ENCODE measurements around the gene PAX5.

The PAX5 gene

DNA sequence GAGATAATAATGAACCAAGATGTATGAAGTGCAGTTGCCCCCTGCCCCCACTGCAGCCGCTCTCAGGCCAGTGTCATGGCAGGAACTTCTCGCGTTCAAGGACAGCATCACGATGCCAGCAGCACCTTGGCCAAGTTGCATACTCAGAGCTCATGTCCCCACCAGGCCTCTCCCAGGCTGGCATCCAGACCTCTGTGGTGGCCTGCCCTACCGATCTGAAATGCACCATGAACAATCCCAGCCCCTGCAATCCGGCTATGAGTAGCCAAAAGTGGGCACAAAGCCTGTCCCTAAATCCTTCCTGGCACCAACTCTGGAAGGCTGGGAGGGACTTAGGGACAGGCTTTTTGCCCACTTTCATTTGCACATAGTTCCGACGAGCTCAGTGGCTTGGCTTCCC, 140.9 kb downstream of the PAX5 start:
- H4K20me1 ChIP-seq (ENCODE audit: control insufficient read depth, insufficient read depth, low read depth, low read length), result peaks cover 17% of the 10 kb centered on the region
- no peaks in the 10 kb centered on the region for H3K27me3 ChIP-seq (ENCODE audit: control insufficient read depth, low read length)

DNA sequence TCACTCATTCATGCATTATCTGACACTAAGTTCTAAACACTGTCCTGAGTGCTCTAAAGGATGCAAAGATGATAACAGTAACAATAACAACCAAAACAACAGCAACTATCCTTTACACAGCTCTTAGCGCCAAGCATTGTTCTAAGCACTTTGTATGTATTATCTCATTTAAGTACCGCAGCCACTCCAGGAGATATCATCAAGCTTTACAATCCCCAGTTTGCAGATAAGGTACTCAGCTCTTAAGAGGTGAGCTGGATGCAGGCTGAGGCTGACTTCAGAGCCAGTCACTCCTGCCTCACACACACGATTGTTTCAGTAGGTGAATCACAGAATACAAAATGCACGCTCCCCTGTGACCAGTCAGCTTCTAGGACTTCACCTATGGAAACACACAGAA, 141.8 kb downstream of the PAX5 start:
- Histone ChIP-seq H3K27ac (ENCODE audit: low read depth, low read length) (no peak overlapping the region), H3K9me2 (replicated peaks; ENCODE audit: control insufficient read depth, low read length) (no peaks in the 10 kb centered on the region), H3K4me1 (ENCODE audit: control insufficient read depth, low read length) (no peaks in the 10 kb centered on the region), H3K4me3 (ENCODE audit: low read length) (no peak overlapping the region), H3K9me3 (ENCODE audit: control insufficient read depth, insufficient read depth, low read length) (no peaks in the 10 kb centered on the region), H3K36me3 (ENCODE audit: control insufficient read depth, low read length) (peaks cover 96% of the 10 kb centered on the region), H3K27me3 (ENCODE audit: control insufficient read depth, low read length) (no peaks in the 10 kb centered on the region), H3F3A (ENCODE audit: control insufficient read depth, insufficient read depth) (peaks cover 2% of the 10 kb centered on the region; the same call in 1 of the 2 replicates), H3K79me2 (ENCODE audit: control insufficient read depth, low read length) (peaks cover 83% of the 10 kb centered on the region), H4K20me1 (ENCODE audit: control insufficient read depth, insufficient read depth, low read depth, low read length) (peaks cover 17% of the 10 kb centered on the region), H3K4me2 (ENCODE audit: low read length) (no peak overlapping the region)
- TF ChIP-seq EZH2phosphoT487 (IDR thresholded peaks at IDR 0.05; ENCODE audit: borderline replicate concordance, low read length), result no peak
- TF ChIP-seq, protein P1, sequence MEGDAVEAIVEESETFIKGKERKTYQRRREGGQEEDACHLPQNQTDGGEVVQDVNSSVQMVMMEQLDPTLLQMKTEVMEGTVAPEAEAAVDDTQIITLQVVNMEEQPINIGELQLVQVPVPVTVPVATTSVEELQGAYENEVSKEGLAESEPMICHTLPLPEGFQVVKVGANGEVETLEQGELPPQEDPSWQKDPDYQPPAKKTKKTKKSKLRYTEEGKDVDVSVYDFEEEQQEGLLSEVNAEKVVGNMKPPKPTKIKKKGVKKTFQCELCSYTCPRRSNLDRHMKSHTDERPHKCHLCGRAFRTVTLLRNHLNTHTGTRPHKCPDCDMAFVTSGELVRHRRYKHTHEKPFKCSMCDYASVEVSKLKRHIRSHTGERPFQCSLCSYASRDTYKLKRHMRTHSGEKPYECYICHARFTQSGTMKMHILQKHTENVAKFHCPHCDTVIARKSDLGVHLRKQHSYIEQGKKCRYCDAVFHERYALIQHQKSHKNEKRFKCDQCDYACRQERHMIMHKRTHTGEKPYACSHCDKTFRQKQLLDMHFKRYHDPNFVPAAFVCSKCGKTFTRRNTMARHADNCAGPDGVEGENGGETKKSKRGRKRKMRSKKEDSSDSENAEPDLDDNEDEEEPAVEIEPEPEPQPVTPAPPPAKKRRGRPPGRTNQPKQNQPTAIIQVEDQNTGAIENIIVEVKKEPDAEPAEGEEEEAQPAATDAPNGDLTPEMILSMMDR (IDR thresholded peaks at IDR 0.05; ENCODE audit: low read depth, low read length, poor library complexity, severe bottlenecking), result no peak

More for the DNA sequence above, 140.9 kb downstream of the PAX5 start:
- no peak overlapping the region for H3K4me3 ChIP-seq (ENCODE audit: low read length)
- H3K4me1 ChIP-seq (ENCODE audit: control insufficient read depth, low read length), result no peaks in the 10 kb centered on the region
- no peaks in the 10 kb centered on the region for H3F3A ChIP-seq (ENCODE audit: control insufficient read depth, insufficient read depth)
- TF ChIP-seq, protein P1 (IDR thresholded peaks at IDR 0.05; ENCODE audit: low read depth, low read length, poor library complexity, severe bottlenecking), result no peak
- no peak for TF ChIP-seq EZH2phosphoT487 (IDR thresholded peaks at IDR 0.05; ENCODE audit: borderline replicate concordance, low read length)
- H3K27ac ChIP-seq (ENCODE audit: low read depth, low read length), result no peak overlapping the region
- H3K9me3 ChIP-seq (ENCODE audit: control insufficient read depth, insufficient read depth, low read length), result no peaks in the 10 kb centered on the region
- no peak overlapping the region for H3K4me2 ChIP-seq (ENCODE audit: low read length)
- H3K9me2 ChIP-seq (replicated peaks; ENCODE audit: control insufficient read depth, low read length), result no peaks in the 10 kb centered on the region
- peaks cover 96% of the 10 kb centered on the region for H3K36me3 ChIP-seq (ENCODE audit: control insufficient read depth, low read length)
- peaks cover 79% of the 10 kb centered on the region for H3K79me2 ChIP-seq (ENCODE audit: control insufficient read depth, low read length)

DNA sequence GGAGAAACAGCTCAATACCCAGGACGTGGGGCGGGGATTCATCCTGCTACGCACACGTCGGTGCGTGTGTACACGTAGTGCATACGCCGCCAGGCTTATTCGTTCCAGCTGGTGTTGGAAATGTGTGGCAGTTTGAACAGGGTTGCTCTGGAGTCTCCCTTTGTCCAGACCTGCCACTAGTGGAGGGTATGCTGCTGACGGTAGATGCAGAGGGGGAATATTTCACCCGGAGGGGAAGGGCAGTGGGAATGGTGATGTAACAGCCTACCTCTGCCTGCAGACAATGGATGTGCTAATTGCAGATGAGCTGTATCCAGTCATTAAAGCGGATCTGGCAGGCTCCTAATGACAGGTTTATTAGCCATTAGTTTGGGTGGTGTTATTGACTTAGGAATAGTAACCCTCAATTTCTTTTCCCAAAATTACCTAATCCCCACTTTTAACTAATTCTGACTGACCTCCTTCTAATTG, 142.7 kb downstream of the PAX5 start:
- H3F3A ChIP-seq (ENCODE audit: control insufficient read depth, insufficient read depth), result peaks cover 3% of the 10 kb centered on the region; the same call in 1 of the 2 replicates
- no peaks in the 10 kb centered on the region for H3K9me3 ChIP-seq (ENCODE audit: control insufficient read depth, insufficient read depth, low read length)
- H3K4me2 ChIP-seq (ENCODE audit: low read length), result no peak overlapping the region
- no peaks in the 10 kb centered on the region for H3K9me2 ChIP-seq (replicated peaks; ENCODE audit: control insufficient read depth, low read length)
- H3K4me3 ChIP-seq (ENCODE audit: low read length), result no peak overlapping the region
- H3K79me2 ChIP-seq (ENCODE audit: control insufficient read depth, low read length), result peaks cover 85% of the 10 kb centered on the region
- H3K36me3 ChIP-seq (ENCODE audit: control insufficient read depth, low read length), result peaks cover 96% of the 10 kb centered on the region
- no peaks in the 10 kb centered on the region for H3K27me3 ChIP-seq (ENCODE audit: control insufficient read depth, low read length)
- no peaks in the 10 kb centered on the region for H3K4me1 ChIP-seq (ENCODE audit: control insufficient read depth, low read length)
- H3K27ac ChIP-seq (ENCODE audit: low read depth, low read length), result no peak overlapping the region
- peaks cover 20% of the 10 kb centered on the region for H4K20me1 ChIP-seq (ENCODE audit: control insufficient read depth, insufficient read depth, low read depth, low read length)
- TF ChIP-seq, protein P1 (IDR thresholded peaks at IDR 0.05; ENCODE audit: low read depth, low read length, poor library complexity, severe bottlenecking), result no peak
- no peak for TF ChIP-seq EZH2phosphoT487 (IDR thresholded peaks at IDR 0.05; ENCODE audit: borderline replicate concordance, low read length)

Data from DOHH2 (cell line).